GM23338 (cell line): ENCODE data around the gene SUPT6H. TPM values are rescaled to one million over a fixed set of nuclear protein-coding genes. Genes with fewer than 3 reads are reported as not detected.
"Not testable (repeated sequence)": the region's sequence is repeated elsewhere in the genome, so short reads cannot be mapped to it uniquely, and the experiment has no call there.

Experiments used
- ATAC-seq: fragments of 200-7000 bp; cut with Tn5 transposase; 3 replicates; pipeline ENCODE4 v1.9.1; 2020
- DNase-seq: peaks from one replicate; pipeline ENCODE4 v3.0.0-alpha.2; 2015; ENCODE audit warnings: low spot score
- H2AFZ ChIP-seq: fragments of 200-600 bp; sonication (generic); 2 replicates; pipeline ENCODE4 v1.8.0; 2016; ENCODE audit warnings: antibody characterized with exemption, mild to moderate bottlenecking, moderate library complexity
- H3F3A ChIP-seq: fragments of 200-600 bp; sonication (generic); replicated peaks from 2 replicates; pipeline ENCODE4 v1.8.0; 2017; ENCODE audit warnings: antibody characterized with exemption, mixed run types, low read depth
- H3K27ac ChIP-seq: fragments of 200-600 bp; sonication (generic); 2 replicates; pipeline ENCODE4 v1.6.1; 2016; ENCODE audit warnings: low read depth
- H3K27me3 ChIP-seq: fragments of 200-600 bp; sonication (generic); 2 replicates; pipeline ENCODE4 v1.8.0; 2016; ENCODE audit warnings: mild to moderate bottlenecking, mixed run types, moderate library complexity; ENCODE audit not compliant: insufficient read depth
- H3K36me3 ChIP-seq: fragments of 200-600 bp; sonication (generic); 2 replicates; pipeline ENCODE4 v1.8.0; 2016; ENCODE audit warnings: mild to moderate bottlenecking; ENCODE audit not compliant: insufficient read depth
- H3K4me1 ChIP-seq: fragments of 200-600 bp; sonication (generic); 2 replicates; pipeline ENCODE4 v1.8.0; 2016; ENCODE audit warnings: mild to moderate bottlenecking, moderate library complexity; ENCODE audit not compliant: insufficient read depth
- H3K4me2 ChIP-seq: fragments of 200-600 bp; sonication (generic); 2 replicates; pipeline ENCODE4 v1.7.1; 2017; ENCODE audit warnings: mixed run types
- H3K4me3 ChIP-seq: fragments of 200-600 bp; sonication (generic); 2 replicates; pipeline ENCODE4 v1.6.1; 2016; ENCODE audit warnings: mixed run types
- H3K79me2 ChIP-seq: fragments of 200-600 bp; sonication (generic); replicated peaks from 2 replicates; pipeline ENCODE4 v1.8.0; 2017; ENCODE audit warnings: mild to moderate bottlenecking; ENCODE audit not compliant: insufficient read depth
- H3K9me2 ChIP-seq: fragments of 200-600 bp; sonication (generic); 2 replicates; pipeline ENCODE4 v1.8.0; 2017; ENCODE audit not compliant: insufficient read depth
- H4K20me1 ChIP-seq: fragments of 200-600 bp; sonication (generic); replicated peaks from 2 replicates; pipeline ENCODE4 v1.8.0; 2017; ENCODE audit warnings: mild to moderate bottlenecking; ENCODE audit not compliant: insufficient read depth
- H3K27ac Mint-ChIP-seq: 2 replicates; pipeline ENCODE4 v1.8.0; 2020; ENCODE audit warnings: inconsistent platforms, mild to moderate bottlenecking, moderate library complexity, mixed read lengths
- H3K27me3 Mint-ChIP-seq: 3 replicates; pipeline ENCODE4 v1.8.0; 2022; ENCODE audit warnings: low read depth, mild to moderate bottlenecking, moderate library complexity, mixed read lengths, inconsistent platforms; ENCODE audit not compliant: insufficient read depth, poor library complexity
- H3K36me3 Mint-ChIP-seq: 3 replicates; pipeline ENCODE4 v1.8.0; 2021; ENCODE audit warnings: low read depth, mild to moderate bottlenecking, inconsistent platforms, moderate library complexity, mixed read lengths
- H3K4me1 Mint-ChIP-seq: 3 replicates; pipeline ENCODE4 v1.8.0; 2020; ENCODE audit warnings: mild to moderate bottlenecking, inconsistent platforms, mixed read lengths
- H3K4me3 Mint-ChIP-seq: 3 replicates; pipeline ENCODE4 v1.8.0; 2021; ENCODE audit warnings: moderate library complexity, mild to moderate bottlenecking, inconsistent platforms, mixed read lengths
- H3K9me3 Mint-ChIP-seq: 3 replicates; pipeline ENCODE4 v1.8.0; 2020; ENCODE audit warnings: moderate library complexity, mild to moderate bottlenecking, inconsistent platforms, mixed read lengths
- CREB1 ChIP-seq: fragments of 250-450 bp; sonication (Bioruptor Pico); IDR thresholded peaks from 2 replicates; pipeline ENCODE4 v1.5.0; 2020; ENCODE audit warnings: low read depth, mild to moderate bottlenecking, moderate library complexity
- EZH2 ChIP-seq: fragments of 200-600 bp; sonication (generic); IDR thresholded peaks from one replicate; pipeline ENCODE4 v1.8.0; 2017; ENCODE audit warnings: antibody characterized with exemption, mild to moderate bottlenecking, low read depth; ENCODE audit not compliant: unreplicated experiment
- EZH2phosphoT487 ChIP-seq: fragments of 200-600 bp; sonication (generic); IDR thresholded peaks from one replicate; pipeline ENCODE4 v1.8.1; 2018; ENCODE audit warnings: antibody characterized with exemption; ENCODE audit not compliant: unreplicated experiment
- JUNB ChIP-seq: IDR thresholded peaks from one replicate; pipeline ENCODE4 v1.6.1; 2016; ENCODE audit warnings: antibody characterized with exemption; ENCODE audit not compliant: unreplicated experiment
- POLR2AphosphoS5 ChIP-seq: IDR thresholded peaks from 2 replicates; pipeline ENCODE4 v1.6.1; 2016; ENCODE audit warnings: antibody characterized with exemption, low read depth
- STAT1 ChIP-seq: IDR thresholded peaks from one replicate; pipeline ENCODE4 v1.6.1; 2016; ENCODE audit warnings: antibody characterized with exemption; ENCODE audit not compliant: unreplicated experiment
- polyA plus RNA-seq: library from polyadenylated mRNA; unstranded; fragments of >200 nt; fragmentation: Nextera tagmentation; extraction: Ambion mirVana; gene quantifications from 2 replicates; pipeline ENCODE4 v1.2.1, GENCODE V29; 2016
- total RNA-seq: library from RNA; depleted of rRNA; stranded (reverse); fragments of >200 nt; shearing (Covaris generic); gene quantifications from 2 replicates; pipeline ENCODE4 v1.2.3, GENCODE V29; 2014
- TF ChIP-seq, protein P1 (sequence below), 2 experiments: fragments of 200-600 bp in 1 of 2; sonication (generic) in 1 of 2; conservative IDR thresholded peaks; 2 replicates each; pipeline versions ENCODE4 v1.5.1 to v1.6.1; 2016 to 2017; ENCODE audit warnings: antibody characterized with exemption in 2 of 2, low read depth in 2 of 2, mild to moderate bottlenecking in 2 of 2, moderate library complexity in 1 of 2
- TF ChIP-seq, protein P2 (sequence below): fragments of 250-450 bp; sonication (Bioruptor Pico); IDR thresholded peaks from 2 replicates; pipeline ENCODE4 v1.5.0; 2020; ENCODE audit warnings: mild to moderate bottlenecking, moderate library complexity

SUPT6H gene
- total and polyA plus RNA-seq, 2 experiments from 2014 or later: 17.8 to 70.7 TPM

DNA sequence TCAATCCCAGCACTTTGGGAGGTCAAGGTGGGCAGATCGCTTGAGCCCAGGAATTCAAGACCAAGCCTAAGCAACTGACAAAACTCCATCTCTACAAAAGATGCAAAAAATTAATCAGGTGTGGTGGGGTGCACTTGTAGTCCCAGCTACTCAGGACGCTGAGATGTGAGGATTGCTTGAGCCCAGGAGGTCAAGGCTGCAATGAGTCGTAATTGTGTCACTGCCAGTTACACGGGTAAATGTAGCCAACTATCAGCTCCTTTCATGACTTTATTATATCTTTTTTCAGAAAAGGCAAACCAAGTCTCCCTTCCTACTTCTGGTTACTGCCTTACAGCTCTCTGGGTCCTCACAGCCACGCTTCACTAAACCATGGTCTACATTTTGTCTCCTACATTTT, 4.2 kb upstream of the SUPT6H start:
- no peak for ATAC-seq
- peaks cover 5% of the 10 kb centered on the region; the same call in 1 of the 2 replicates for H3K4me1 ChIP-seq
- no peak for TF ChIP-seq POLR2AphosphoS5
- TF ChIP-seq CREB1 (CRISPR knock-in tag): no peak
- no peak for TF ChIP-seq EZH2
- no peak for TF ChIP-seq STAT1
- no peak for TF ChIP-seq EZH2phosphoT487
- TF ChIP-seq JUNB: no peak
- TF ChIP-seq, protein P1, sequence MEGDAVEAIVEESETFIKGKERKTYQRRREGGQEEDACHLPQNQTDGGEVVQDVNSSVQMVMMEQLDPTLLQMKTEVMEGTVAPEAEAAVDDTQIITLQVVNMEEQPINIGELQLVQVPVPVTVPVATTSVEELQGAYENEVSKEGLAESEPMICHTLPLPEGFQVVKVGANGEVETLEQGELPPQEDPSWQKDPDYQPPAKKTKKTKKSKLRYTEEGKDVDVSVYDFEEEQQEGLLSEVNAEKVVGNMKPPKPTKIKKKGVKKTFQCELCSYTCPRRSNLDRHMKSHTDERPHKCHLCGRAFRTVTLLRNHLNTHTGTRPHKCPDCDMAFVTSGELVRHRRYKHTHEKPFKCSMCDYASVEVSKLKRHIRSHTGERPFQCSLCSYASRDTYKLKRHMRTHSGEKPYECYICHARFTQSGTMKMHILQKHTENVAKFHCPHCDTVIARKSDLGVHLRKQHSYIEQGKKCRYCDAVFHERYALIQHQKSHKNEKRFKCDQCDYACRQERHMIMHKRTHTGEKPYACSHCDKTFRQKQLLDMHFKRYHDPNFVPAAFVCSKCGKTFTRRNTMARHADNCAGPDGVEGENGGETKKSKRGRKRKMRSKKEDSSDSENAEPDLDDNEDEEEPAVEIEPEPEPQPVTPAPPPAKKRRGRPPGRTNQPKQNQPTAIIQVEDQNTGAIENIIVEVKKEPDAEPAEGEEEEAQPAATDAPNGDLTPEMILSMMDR (conservative IDR thresholded peaks at IDR 0.05; ENCODE audit: low read depth in 2 of 2): no peak
- TF ChIP-seq, protein P2, sequence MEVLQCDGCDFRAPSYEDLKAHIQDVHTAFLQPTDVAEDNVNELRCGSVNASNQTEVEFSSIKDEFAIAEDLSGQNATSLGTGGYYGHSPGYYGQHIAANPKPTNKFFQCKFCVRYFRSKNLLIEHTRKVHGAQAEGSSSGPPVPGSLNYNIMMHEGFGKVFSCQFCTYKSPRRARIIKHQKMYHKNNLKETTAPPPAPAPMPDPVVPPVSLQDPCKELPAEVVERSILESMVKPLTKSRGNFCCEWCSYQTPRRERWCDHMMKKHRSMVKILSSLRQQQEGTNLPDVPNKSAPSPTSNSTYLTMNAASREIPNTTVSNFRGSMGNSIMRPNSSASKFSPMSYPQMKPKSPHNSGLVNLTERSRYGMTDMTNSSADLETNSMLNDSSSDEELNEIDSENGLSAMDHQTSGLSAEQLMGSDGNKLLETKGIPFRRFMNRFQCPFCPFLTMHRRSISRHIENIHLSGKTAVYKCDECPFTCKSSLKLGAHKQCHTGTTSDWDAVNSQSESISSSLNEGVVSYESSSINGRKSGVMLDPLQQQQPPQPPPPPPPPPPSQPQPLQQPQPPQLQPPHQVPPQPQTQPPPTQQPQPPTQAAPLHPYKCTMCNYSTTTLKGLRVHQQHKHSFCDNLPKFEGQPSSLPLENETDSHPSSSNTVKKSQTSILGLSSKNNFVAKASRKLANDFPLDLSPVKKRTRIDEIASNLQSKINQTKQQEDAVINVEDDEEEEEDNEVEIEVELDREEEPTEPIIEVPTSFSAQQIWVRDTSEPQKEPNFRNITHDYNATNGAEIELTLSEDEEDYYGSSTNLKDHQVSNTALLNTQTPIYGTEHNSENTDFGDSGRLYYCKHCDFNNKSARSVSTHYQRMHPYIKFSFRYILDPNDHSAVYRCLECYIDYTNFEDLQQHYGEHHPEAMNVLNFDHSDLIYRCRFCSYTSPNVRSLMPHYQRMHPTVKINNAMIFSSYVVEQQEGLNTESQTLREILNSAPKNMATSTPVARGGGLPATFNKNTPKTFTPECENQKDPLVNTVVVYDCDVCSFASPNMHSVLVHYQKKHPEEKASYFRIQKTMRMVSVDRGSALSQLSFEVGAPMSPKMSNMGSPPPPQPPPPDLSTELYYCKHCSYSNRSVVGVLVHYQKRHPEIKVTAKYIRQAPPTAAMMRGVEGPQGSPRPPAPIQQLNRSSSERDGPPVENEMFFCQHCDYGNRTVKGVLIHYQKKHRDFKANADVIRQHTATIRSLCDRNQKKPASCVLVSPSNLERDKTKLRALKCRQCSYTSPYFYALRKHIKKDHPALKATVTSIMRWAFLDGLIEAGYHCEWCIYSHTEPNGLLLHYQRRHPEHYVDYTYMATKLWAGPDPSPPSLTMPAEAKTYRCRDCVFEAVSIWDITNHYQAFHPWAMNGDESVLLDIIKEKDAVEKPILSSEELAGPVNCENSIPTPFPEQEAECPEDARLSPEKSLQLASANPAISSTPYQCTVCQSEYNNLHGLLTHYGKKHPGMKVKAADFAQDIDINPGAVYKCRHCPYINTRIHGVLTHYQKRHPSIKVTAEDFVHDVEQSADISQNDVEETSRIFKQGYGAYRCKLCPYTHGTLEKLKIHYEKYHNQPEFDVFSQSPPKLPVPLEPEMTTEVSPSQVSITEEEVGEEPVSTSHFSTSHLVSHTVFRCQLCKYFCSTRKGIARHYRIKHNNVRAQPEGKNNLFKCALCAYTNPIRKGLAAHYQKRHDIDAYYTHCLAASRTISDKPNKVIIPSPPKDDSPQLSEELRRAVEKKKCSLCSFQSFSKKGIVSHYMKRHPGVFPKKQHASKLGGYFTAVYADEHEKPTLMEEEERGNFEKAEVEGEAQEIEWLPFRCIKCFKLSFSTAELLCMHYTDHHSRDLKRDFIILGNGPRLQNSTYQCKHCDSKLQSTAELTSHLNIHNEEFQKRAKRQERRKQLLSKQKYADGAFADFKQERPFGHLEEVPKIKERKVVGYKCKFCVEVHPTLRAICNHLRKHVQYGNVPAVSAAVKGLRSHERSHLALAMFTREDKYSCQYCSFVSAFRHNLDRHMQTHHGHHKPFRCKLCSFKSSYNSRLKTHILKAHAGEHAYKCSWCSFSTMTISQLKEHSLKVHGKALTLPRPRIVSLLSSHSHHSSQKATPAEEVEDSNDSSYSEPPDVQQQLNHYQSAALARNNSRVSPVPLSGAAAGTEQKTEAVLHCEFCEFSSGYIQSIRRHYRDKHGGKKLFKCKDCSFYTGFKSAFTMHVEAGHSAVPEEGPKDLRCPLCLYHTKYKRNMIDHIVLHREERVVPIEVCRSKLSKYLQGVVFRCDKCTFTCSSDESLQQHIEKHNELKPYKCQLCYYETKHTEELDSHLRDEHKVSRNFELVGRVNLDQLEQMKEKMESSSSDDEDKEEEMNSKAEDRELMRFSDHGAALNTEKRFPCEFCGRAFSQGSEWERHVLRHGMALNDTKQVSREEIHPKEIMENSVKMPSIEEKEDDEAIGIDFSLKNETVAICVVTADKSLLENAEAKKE: no peak

DNA sequence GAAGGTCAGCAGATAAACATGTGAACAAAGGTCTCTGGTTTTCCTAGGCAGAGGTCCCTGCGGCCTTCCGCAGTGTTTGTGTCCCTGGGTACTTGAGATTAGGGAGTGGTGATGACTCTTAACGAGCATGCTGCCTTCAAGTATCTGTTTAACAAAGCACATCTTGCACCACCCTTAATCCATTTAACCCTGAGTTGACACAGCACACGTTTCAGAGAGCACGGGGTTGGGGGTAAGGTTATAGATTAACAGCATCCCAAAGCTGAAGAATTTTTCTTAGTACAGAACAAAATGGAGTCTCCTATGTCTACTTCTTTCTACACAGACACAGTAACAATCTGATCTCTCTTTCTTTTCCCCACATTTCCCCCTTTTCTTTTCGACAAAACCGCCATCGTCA, 3.7 kb upstream of the SUPT6H start:
- not testable (repeated sequence) for DNase-seq, H3K27ac ChIP-seq, H3F3A ChIP-seq, H3K4me3 ChIP-seq, H3K4me2 ChIP-seq, H2AFZ ChIP-seq, H3K4me3 Mint-ChIP-seq, H3K9me2 ChIP-seq, H3K27ac Mint-ChIP-seq, ATAC-seq, H4K20me1 ChIP-seq, H3K27me3 ChIP-seq, H3K4me1 Mint-ChIP-seq, H3K4me1 ChIP-seq
- peaks cover 10% of the 10 kb centered on the region for H3K27me3 Mint-ChIP-seq
- Histone ChIP-seq H3K79me2 (peaks cover 63% of the 10 kb centered on the region), H3K36me3 (peaks cover 19% of the 10 kb centered on the region)
- H3K36me3 Mint-ChIP-seq: peaks cover 43% of the 10 kb centered on the region
- peaks cover 36% of the 10 kb centered on the region for H3K9me3 Mint-ChIP-seq

More for the DNA sequence above, 4.2 kb upstream of the SUPT6H start:
- peaks cover 3% of the 10 kb centered on the region; the same call in 1 of the 2 replicates for H3K9me2 ChIP-seq
- H3K27ac ChIP-seq: no peak overlapping the region
- Mint-ChIP-seq H3K27ac (no peak overlapping the region), H3K9me3 (peaks cover 36% of the 10 kb centered on the region), H3K36me3 (peaks cover 47% of the 10 kb centered on the region), H3K4me1 (peaks cover 3% of the 10 kb centered on the region), H3K4me3 (no peak overlapping the region), H3K27me3 (peaks cover 10% of the 10 kb centered on the region)
- H2AFZ ChIP-seq: no peak overlapping the region
- H3K4me2 ChIP-seq: no peak overlapping the region
- H3K4me3 ChIP-seq: no peak overlapping the region
- H3K36me3 ChIP-seq: peaks cover 22% of the 10 kb centered on the region
- H3F3A ChIP-seq: 0 out of 2 replicates have a peak, but pooled peaks cover 2% of the 10 kb centered on the region
- H3K27me3 ChIP-seq: no peaks in the 10 kb centered on the region
- H4K20me1 ChIP-seq: peaks cover 11% of the 10 kb centered on the region
- no peak for DNase-seq
- H3K79me2 ChIP-seq: peaks cover 62% of the 10 kb centered on the region

DNA sequence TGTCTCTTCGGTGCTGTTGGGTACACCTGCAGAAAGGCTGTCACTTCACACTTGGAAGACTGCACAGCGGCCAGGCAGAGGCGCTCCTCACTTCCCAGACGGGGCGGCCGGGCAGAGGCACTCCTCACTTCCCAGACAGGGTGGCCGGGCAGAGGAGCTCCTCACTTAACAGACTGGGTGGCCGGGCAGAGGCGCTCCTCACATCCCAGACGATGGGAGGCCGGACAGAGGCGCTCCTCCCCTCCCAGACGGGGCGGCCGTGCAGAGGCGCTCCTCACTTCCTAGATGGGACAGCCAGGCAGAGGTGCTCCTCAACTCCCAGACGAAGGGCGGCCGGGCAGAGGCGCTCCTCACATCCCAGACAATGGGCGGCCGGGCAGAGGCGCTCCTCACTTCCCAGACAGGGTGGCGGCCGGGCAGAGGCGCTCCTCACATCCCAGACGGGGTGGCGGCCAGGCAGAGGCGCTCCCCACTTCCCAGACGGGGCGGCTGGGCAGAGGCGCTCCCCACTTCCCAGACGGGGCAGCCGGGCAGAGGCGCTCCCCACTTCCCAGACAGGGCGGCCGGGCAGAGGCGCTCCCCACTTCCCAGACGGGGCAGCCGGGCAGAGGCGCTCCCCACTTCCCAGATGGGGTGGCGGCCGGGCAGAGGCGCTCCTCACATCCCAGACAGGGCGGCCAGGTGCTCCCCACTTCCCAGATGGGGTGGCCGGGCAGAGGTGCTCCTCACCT, 3.1 kb upstream of the SUPT6H start:
- H3K36me3 Mint-ChIP-seq: peaks cover 46% of the 10 kb centered on the region
- peaks cover 13% of the 10 kb centered on the region for H3K4me1 Mint-ChIP-seq
- Histone ChIP-seq H3K79me2 (peaks cover 63% of the 10 kb centered on the region), H4K20me1 (0 out of 2 replicates have a peak, but pooled peaks cover 11% of the 10 kb centered on the region), H3K36me3 (peaks cover 19% of the 10 kb centered on the region)
- not testable (repeated sequence) for H3K4me2 ChIP-seq, ATAC-seq, H3K27ac Mint-ChIP-seq, H3K4me3 Mint-ChIP-seq, H2AFZ ChIP-seq, H3K27me3 ChIP-seq, H3K4me1 ChIP-seq, H3K9me2 ChIP-seq, DNase-seq, H3K4me3 ChIP-seq, H3F3A ChIP-seq, H3K27ac ChIP-seq
- peaks cover 10% of the 10 kb centered on the region for H3K27me3 Mint-ChIP-seq
- peaks cover 36% of the 10 kb centered on the region for H3K9me3 Mint-ChIP-seq
